Skin epidermis (tissue), 12 donors: Measurements from ENCODE around the gene SHB.

Experiments used
- H3K27ac ChIP-seq, 21 experiments: fragments of 200-600 bp; sonication (generic) in 11 of 21; one replicate each; pipeline ENCODE4 v1.5.0; 2020; ENCODE audit warnings: mild to moderate bottlenecking in 3 of 21, inconsistent platforms in 2 of 21, moderate library complexity in 2 of 21
- H3K4me3 ChIP-seq, 7 experiments: fragments of 200-600 bp; sonication (generic) in 2 of 7; one replicate each; pipeline ENCODE4 v1.5.0; 2020; ENCODE audit warnings: inconsistent platforms in 2 of 7, mild to moderate bottlenecking in 2 of 7, moderate library complexity in 1 of 7

SHB gene

GRCh38 chr9:38017149-38017884 lies 51.7 kb downstream of the SHB start:
- Histone ChIP-seq H3K4me3 (no peak overlapping the region), H3K27ac (peak overlapping the region in 14 of 21 experiments; percentile 6 to 74 (median 40))

- no peak overlapping the region for H3K4me3 ChIP-seq
- H3K27ac ChIP-seq = peak overlapping the region in 13 of 21 experiments; percentile 6 to 74 (median 39)
These were observed 52.5 kb downstream of the SHB start for GRCh38 chr9:38016375-38017135.

DNA sequence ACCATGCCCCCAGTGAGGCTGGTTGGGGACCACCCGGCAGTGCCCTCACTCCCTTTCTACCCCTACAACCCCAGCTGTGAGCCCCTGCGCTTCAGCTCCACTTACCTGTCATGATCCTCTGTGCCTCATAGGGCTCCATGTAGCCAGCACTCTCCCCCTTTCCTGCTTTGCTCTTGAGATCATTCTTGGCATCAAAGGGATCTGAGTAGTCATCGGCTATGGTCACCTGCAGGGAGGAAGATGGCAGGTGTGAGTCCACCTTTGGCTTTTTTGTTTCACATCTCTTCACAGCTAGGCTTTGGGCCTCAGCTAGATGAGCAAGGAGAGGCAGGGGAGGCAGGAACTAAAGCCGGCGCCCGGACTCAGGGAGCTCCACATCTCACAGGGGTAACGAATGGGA lies 53.1 kb downstream of the SHB start:
- Histone ChIP-seq H3K4me3 (no peak overlapping the region), H3K27ac (peak overlapping the region in 1 of 21 experiments; percentile 18)

- Histone ChIP-seq H3K4me3 (no peak overlapping the region), H3K27ac (no peak overlapping the region)
These were observed 53.8 kb downstream of the SHB start for GRCh38 chr9:38015266-38015665.

- Histone ChIP-seq H3K4me3 (no peak overlapping the region), H3K27ac (no peak overlapping the region)
These were observed 56.1 kb downstream of the SHB start for GRCh38 chr9:38012767-38013450.

DNA sequence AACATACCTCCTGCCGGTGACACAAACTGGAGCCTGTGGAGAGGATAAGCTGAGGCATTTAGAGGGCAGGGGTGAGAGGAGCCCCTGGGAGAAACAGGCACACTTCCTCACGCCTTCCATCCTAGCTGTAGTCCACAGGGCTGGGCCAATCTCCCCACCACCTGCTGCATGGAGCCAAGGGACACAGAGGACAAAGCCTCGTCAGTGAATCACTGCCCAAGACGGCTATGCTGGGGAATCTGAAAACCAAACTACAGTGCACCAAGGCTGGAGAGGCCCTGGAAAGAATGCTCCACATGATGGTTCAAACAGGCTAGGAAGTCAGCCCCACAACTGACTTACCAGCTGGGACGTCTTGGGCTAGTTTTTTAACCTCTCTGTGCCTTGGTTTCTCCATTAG lies 57.0 kb downstream of the SHB start:
- no peak overlapping the region for H3K27ac ChIP-seq
- H3K4me3 ChIP-seq = no peak overlapping the region

DNA sequence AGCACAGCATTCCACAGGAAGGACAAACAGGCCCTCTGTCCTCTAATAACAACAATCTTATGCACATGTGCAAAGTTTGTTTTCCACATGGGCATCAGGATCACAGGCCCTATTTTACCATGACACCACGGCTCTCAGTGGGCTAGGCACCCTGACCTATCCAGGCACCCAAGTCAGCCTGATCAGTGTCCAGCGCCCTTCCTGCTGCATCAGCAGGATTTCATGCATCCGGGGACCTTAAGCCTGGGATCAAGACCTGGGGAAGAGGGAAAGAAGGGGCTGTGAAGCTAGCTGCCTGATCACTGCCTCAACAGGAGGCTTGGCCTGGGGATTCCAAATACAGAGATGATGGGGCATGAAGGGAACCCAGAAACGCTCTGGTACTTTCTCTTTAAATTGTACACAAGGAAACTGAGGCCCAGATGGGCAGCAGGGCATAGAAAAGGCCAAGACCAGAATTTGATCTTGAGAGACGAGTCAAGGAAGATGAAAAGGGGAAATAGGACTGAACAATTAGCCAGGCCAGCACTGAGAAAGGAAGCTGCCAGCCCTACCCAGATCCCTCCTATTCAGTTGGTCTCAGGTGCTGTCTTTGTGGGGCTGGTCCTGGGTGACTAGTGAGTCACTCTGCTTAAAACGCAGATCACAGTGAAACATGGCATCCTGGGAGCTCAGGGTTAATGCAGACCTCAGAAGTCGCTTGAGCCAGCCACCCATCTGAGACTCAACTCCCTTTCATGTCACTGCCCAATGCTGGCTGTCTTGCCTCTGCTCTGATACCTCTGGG lies 57.9 kb downstream of the SHB start:
- Histone ChIP-seq H3K27ac (no peak overlapping the region), H3K4me3 (no peak overlapping the region)

DNA sequence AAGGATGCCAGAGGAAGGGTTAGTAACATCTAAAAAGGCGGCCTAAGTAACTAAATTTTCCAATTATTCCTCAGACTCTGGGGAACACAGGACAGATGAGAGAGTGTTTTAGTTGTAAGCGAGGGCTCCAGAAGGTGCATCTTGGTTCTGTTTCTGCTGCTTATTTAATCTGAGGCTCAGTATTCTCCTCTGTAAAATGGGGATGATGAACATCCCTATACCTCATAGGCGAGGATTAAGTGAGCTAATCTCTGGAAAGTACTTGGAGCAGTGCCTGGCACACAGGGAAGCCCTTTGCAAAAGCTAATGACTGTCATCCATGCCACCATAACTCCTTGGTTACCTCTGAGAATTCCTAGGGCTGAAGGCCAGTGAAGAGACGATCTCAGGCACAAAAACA lies 59.0 kb downstream of the SHB start:
- Histone ChIP-seq H3K27ac (no peak overlapping the region), H3K4me3 (no peak overlapping the region)

DNA sequence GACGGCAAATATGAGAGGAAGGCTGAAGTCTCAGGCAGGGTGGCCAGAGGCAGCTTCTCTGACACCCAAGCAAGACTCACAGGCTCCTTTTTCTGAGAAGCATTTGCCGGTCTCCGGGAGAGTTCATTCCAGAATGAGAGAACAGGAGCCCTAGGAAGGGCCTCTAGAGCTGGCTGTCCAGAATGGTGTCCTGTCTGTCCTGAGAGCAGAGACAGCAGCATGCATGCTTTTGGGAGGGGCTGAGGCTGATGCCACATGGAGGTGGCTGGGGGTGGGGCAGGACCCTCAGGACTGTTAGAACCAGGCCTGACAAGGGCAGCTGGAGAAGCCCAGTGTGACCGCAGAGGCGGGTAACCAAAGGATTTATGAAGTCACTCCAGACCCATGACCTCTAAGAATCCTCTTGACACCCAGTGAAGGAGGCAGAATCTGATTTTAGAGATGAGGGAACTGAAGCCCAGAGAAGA lies 60.0 kb downstream of the SHB start:
- H3K4me3 ChIP-seq = no peak overlapping the region
- peak overlapping the region in 16 of 21 experiments; percentile 5 to 71 (median 48) for H3K27ac ChIP-seq

DNA sequence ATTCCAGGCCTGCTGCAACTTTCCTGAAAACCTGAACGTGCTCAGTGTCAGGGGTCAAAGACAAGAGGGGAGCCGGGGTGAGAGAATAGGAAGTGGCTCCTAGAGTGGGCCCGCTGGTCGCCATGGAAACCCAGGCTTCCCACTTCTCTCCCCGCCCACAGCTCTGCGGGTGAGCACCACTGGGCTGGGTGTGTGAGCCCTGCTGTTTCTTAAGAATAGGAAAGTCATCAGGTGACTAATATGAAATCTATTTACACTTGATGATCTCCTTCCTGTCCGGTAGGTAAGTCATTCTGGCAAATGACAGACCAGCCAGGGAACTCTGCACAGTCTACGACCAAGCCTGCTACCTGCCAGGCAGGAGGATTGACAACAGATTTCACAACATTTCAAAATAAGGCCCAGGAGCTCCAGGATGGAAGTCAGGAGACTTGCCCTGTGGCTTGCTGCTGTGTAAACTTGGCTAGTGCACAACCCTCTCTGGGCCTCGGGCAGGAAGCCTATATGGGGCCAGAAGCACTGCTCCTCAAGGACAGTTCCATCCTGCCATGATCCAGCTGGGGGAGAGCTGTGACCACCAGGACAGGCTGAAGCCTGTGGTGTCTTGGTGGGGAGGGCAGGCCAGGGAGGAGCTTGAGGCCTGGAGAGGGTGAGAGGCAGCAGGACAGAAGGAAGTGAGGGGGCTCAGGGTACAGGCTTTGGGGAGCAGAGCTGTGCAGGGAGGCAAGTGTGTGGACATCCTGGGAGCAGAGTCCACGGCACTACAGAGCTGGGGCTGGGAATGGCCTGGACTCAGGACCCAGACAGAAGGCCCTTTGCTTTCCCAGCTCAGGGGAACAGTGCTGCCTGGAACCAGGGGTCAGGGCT lies 60.6 kb downstream of the SHB start:
- Histone ChIP-seq H3K27ac (peak overlapping the region in 17 of 21 experiments; percentile 5 to 71 (median 48)), H3K4me3 (no peak overlapping the region)

DNA sequence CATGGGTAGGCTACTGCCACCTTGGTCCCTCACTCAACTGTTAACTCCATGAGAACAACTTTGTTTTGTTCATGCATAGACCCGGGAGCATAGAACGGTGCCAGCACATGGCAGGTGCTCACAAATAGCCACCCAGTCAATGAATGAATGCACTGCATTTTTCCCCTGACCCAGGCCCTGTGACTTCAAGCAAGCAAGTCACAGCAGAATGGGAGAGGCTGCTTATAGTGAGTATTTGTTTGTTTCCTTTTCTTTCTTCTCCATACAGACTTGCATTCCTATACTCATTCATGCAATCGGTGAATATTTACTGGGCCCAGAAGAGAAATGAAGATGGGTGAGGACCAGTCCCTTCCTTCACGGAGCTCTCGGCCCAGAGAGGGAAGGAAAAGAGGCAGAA lies 62.0 kb downstream of the SHB start:
- peak overlapping the region in 3 of 21 experiments; percentile 2 to 72 (median 40) for H3K27ac ChIP-seq

GRCh38 chr9:38006163-38006562 lies 62.9 kb downstream of the SHB start:
- peak overlapping the region in 6 of 21 experiments; percentile 2 to 72 (median 26) for H3K27ac ChIP-seq
- H3K4me3 ChIP-seq = no peak overlapping the region

More for the DNA sequence above, 62.0 kb downstream of the SHB start:
- H3K4me3 ChIP-seq = no peak overlapping the region

GRCh38 chr9:38004809-38005560 lies 64.0 kb downstream of the SHB start:
- peak overlapping the region in 4 of 21 experiments; percentile 2 to 69 (median 26) for H3K27ac ChIP-seq
- no peak overlapping the region for H3K4me3 ChIP-seq

DNA sequence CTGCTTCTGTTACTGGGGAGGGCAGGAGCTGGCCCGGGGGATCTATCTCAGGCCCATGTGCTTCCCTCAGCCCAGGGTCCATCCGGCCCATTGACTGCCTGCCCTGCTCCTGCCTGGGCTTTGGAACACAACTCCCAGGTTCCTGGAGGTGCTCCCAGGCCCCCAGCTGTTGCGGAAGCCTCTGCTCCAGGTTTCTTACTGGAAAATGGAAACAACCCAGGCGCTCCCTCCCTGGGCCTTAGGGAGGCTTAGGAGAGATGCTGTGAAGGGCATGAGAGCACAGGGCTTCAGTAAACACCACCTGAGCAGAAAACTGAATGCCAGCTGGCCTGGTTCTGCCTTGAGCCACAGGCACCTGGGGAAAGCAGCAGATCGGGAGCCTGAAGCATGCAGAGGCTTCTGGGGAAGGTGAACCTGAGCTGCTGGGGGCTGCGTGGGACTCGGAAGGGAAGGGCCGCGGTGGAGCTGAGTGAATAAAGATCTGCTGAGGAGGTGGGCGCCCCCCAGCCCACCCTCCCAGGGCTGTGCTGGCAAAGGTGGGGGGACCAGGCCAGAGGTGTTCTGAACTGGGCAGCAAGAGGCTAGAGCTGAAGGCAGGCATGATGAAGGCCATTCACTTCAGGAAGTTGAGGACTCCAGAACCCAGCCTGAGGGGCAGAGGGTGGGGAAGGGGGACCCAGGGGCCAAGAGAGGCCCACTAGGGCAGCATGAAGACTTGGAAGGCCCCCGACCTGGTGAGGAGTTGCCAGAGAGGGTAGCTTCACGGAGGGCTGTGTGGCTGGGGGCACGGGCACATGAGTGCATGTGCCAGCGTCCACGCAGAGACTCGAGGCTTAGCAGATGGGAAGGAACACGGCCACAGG lies 64.8 kb downstream of the SHB start:
- no peak overlapping the region for H3K4me3 ChIP-seq

DNA sequence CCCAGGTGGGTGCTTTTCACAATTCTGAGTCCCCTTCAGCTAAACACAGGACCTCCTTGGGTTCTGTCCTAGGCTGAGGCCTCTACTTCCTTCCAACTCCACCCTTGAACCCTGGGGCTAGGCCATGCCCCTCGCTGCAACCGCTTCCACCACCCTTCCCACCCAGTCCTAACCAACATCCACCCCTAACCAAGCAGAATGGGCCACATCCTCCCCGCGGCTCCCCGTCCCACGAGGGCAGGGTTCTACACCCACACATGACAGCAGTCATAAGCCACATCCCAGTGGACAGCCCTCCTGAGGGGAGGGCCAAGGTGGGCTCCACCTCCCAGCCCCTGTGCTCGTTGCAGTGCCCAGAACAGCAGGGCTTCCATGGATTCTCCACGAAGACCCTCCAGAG lies 65.8 kb downstream of the SHB start:
- H3K4me3 ChIP-seq = no peak overlapping the region
- no peak overlapping the region for H3K27ac ChIP-seq

More for the DNA sequence above, 64.8 kb downstream of the SHB start:
- no peak overlapping the region for H3K27ac ChIP-seq

DNA sequence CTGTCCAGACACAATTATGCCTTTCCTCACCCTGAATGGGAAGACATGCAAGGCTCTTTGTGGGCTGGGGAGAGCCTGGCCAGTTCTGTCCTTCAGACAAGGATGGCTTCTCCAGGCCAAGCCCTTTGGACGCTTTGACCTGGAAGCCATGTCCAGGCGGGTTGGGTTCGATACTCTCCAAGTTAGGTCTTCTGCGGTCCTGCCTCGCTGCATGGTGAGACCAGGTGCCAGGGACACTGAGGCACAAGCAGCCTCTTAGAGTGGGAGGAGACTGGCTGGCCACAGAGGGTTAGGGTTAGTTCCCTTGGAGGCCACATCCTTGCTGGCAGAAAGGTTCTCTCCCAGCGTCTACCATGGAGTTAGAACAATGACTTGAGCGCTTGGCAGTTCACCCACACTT lies 67.6 kb downstream of the SHB start:
- Histone ChIP-seq H3K27ac (no peak overlapping the region), H3K4me3 (no peak overlapping the region)

DNA sequence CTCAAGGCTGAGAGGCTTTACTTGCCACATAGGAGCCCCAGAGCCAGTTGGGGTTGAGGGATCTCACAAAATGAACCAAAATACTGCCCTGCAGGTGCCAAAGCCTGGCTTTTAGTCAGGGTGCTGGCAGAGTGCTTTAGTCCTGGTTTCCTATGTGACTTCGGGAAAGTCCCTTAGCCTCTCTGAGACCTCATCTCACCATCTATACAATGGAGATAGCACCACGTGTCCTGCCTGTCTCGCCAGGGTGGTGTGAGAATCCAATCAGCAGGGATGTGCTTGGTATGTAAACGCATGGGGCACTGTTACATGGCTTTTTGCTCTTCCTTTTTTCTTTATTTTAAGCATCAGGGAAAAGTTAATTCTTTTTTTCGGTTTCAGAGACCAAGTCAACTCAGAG lies 68.3 kb downstream of the SHB start:
- Histone ChIP-seq H3K4me3 (no peak overlapping the region), H3K27ac (no peak overlapping the region)
